HEK293 (cell line): Measurements from ENCODE around the gene RECQL.

Experiments
- CTCF ChIA-PET: fragments of 350-600 bp; formaldehyde crosslinking; extraction: SDS; loops from one replicate; lab custom pipeline; 2021; ENCODE audit warnings: antibody characterized with exemption; lab: Yijun Ruan, JAX
- POLR2A ChIA-PET: fragments of 300-600 bp; formaldehyde crosslinking; extraction: SDS; loops from one replicate; lab custom pipeline; 2020; ENCODE audit warnings: antibody characterized with exemption, inconsistent platforms; lab: Yijun Ruan, JAX
- H3K27ac ChIP-seq: fragments of 200-500 bp; sonication (Bioruptor generic); 2 replicates; pipeline ENCODE4 v1.5.1; 2014; ENCODE audit warnings: low read depth, low read length, control low read depth, inconsistent platforms; ENCODE audit errors: extremely low read depth
- H3K36me3 ChIP-seq, 2 experiments: fragments of 200-500 bp in 1 of 2; sonication (Bioruptor generic) in 1 of 2; 1 replicate in 1 of 2; 2 replicates in 1 of 2; pipeline ENCODE4 v1.5.1; 2014 to 2017; ENCODE audit warnings: inconsistent platforms in 2 of 2, low read length in 2 of 2; ENCODE audit not compliant: control insufficient read depth in 2 of 2, insufficient read depth in 1 of 2
- H3K4me1 ChIP-seq: fragments of 200-500 bp; sonication (Bioruptor generic); 2 replicates; pipeline ENCODE4 v1.5.1; 2014; ENCODE audit warnings: mild to moderate bottlenecking, low read length, inconsistent platforms; ENCODE audit not compliant: control insufficient read depth, insufficient read depth
- H3K4me3 ChIP-seq: 2 replicates; pipeline ENCODE4 v1.5.1; 2011; ENCODE audit warnings: low read depth, mild to moderate bottlenecking, control low read depth, low read length, moderate library complexity
- H3K9me3 ChIP-seq: fragments of 200-500 bp; sonication (Bioruptor generic); 2 replicates; pipeline ENCODE4 v1.5.1; 2014; ENCODE audit warnings: low read depth, low read length, inconsistent platforms; ENCODE audit not compliant: control insufficient read depth, insufficient read depth
- BCL11B ChIP-seq: fragments of 450-650 bp; formaldehyde crosslinking; IDR thresholded peaks from 2 replicates; pipeline ENCODE4 v1.5.1; 2016; ENCODE audit warnings: low read depth, missing biosample characterization, missing genetic modification characterization
- GLIS1 ChIP-seq: fragments of 450-650 bp; formaldehyde crosslinking; IDR thresholded peaks from 2 replicates; pipeline ENCODE4 v1.5.1; 2016; ENCODE audit warnings: missing biosample characterization, missing genetic modification characterization
- KLF1 ChIP-seq: fragments of 450-650 bp; formaldehyde crosslinking; IDR thresholded peaks from 2 replicates; pipeline ENCODE4 v1.5.1; 2016; ENCODE audit warnings: missing biosample characterization, missing genetic modification characterization
- KLF10 ChIP-seq: fragments of 450-650 bp; IDR thresholded peaks from 2 replicates; pipeline ENCODE4 v1.5.1; 2018; ENCODE audit warnings: missing biosample characterization, mild to moderate bottlenecking, missing genetic modification characterization
- KLF16 ChIP-seq: fragments of 450-650 bp; formaldehyde crosslinking; IDR thresholded peaks from 2 replicates; pipeline ENCODE4 v1.5.1; 2017; ENCODE audit warnings: missing biosample characterization, missing genetic modification characterization
- KLF7 ChIP-seq: fragments of 450-650 bp; formaldehyde crosslinking; IDR thresholded peaks from 2 replicates; pipeline ENCODE4 v1.5.1; 2016; ENCODE audit warnings: missing biosample characterization, missing genetic modification characterization, borderline replicate concordance
- MYNN ChIP-seq: fragments of 450-650 bp; formaldehyde crosslinking; IDR thresholded peaks from 2 replicates; pipeline ENCODE4 v1.5.1; 2016; ENCODE audit warnings: missing biosample characterization, missing genetic modification characterization, borderline replicate concordance
- PRDM1 ChIP-seq: fragments of 450-650 bp; formaldehyde crosslinking; IDR thresholded peaks from 2 replicates; pipeline ENCODE4; 2016; ENCODE audit warnings: missing biosample characterization, missing genetic modification characterization
- ZBTB11 ChIP-seq: fragments of 450-650 bp; formaldehyde crosslinking; conservative IDR thresholded peaks from 2 replicates; pipeline ENCODE4 v1.5.1; 2016; ENCODE audit warnings: low read depth, missing biosample characterization, missing genetic modification characterization
- ZBTB48 ChIP-seq: fragments of 450-650 bp; formaldehyde crosslinking; IDR thresholded peaks from 2 replicates; pipeline ENCODE4 v1.5.1; 2016; ENCODE audit warnings: missing biosample characterization, missing genetic modification characterization
- ZNF140 ChIP-seq: fragments of 450-650 bp; formaldehyde crosslinking; IDR thresholded peaks from 2 replicates; pipeline ENCODE4 v1.5.1; 2016; ENCODE audit warnings: missing biosample characterization, missing genetic modification characterization
- ZNF146 ChIP-seq: fragments of 450-650 bp; formaldehyde crosslinking; IDR thresholded peaks from 2 replicates; pipeline ENCODE4 v1.5.1; 2016; ENCODE audit warnings: missing biosample characterization, missing genetic modification characterization
- ZNF248 ChIP-seq: fragments of 450-650 bp; formaldehyde crosslinking; IDR thresholded peaks from 2 replicates; pipeline ENCODE4 v1.5.1; 2017; ENCODE audit warnings: missing biosample characterization, missing genetic modification characterization
- ZNF366 ChIP-seq: fragments of 450-650 bp; formaldehyde crosslinking; conservative IDR thresholded peaks from 2 replicates; pipeline ENCODE4 v1.5.1; 2016; ENCODE audit warnings: missing biosample characterization, missing genetic modification characterization
- ZNF416 ChIP-seq: fragments of 450-650 bp; formaldehyde crosslinking; IDR thresholded peaks from 2 replicates; pipeline ENCODE4 v1.5.1; 2016; ENCODE audit warnings: missing biosample characterization, missing genetic modification characterization
- ZNF513 ChIP-seq: fragments of 450-650 bp; IDR thresholded peaks from 2 replicates; pipeline ENCODE4 v1.5.1; 2018; ENCODE audit warnings: missing biosample characterization, missing genetic modification characterization
- ZNF707 ChIP-seq: fragments of 450-650 bp; formaldehyde crosslinking; IDR thresholded peaks from 2 replicates; pipeline ENCODE4 v1.5.1; 2016; ENCODE audit warnings: missing biosample characterization, missing genetic modification characterization
- ZNF76 ChIP-seq: fragments of 450-650 bp; formaldehyde crosslinking; IDR thresholded peaks from 2 replicates; pipeline ENCODE4; 2016; ENCODE audit warnings: low read depth, missing biosample characterization, missing genetic modification characterization, borderline replicate concordance
- ZNF785 ChIP-seq: fragments of 450-650 bp; formaldehyde crosslinking; IDR thresholded peaks from 2 replicates; pipeline ENCODE4 v1.5.1; 2016; ENCODE audit warnings: missing biosample characterization, missing genetic modification characterization
- ZNF830 ChIP-seq: fragments of 450-650 bp; IDR thresholded peaks from 2 replicates; pipeline ENCODE4 v1.5.0; 2018; ENCODE audit warnings: missing biosample characterization, missing genetic modification characterization, low read depth, mild to moderate bottlenecking, moderate library complexity
- TF ChIP-seq, protein P1 (sequence below): fragments of 450-650 bp; formaldehyde crosslinking; conservative IDR thresholded peaks from 2 replicates; pipeline ENCODE4 v1.5.1; 2016; ENCODE audit warnings: low read depth, missing biosample characterization, missing genetic modification characterization
- TF ChIP-seq, protein P2 (sequence below): fragments of 450-650 bp; formaldehyde crosslinking; IDR thresholded peaks from 2 replicates; pipeline ENCODE4 v1.5.1; 2016; ENCODE audit warnings: missing biosample characterization, missing genetic modification characterization
- TF ChIP-seq, protein P3 (sequence below): IDR thresholded peaks from 2 replicates; pipeline ENCODE4 v1.6.1; 2011; ENCODE audit warnings: mild to moderate bottlenecking, low read depth, low read length, borderline replicate concordance

Gene RECQL, protein sequence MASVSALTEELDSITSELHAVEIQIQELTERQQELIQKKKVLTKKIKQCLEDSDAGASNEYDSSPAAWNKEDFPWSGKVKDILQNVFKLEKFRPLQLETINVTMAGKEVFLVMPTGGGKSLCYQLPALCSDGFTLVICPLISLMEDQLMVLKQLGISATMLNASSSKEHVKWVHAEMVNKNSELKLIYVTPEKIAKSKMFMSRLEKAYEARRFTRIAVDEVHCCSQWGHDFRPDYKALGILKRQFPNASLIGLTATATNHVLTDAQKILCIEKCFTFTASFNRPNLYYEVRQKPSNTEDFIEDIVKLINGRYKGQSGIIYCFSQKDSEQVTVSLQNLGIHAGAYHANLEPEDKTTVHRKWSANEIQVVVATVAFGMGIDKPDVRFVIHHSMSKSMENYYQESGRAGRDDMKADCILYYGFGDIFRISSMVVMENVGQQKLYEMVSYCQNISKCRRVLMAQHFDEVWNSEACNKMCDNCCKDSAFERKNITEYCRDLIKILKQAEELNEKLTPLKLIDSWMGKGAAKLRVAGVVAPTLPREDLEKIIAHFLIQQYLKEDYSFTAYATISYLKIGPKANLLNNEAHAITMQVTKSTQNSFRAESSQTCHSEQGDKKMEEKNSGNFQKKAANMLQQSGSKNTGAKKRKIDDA

DNA sequence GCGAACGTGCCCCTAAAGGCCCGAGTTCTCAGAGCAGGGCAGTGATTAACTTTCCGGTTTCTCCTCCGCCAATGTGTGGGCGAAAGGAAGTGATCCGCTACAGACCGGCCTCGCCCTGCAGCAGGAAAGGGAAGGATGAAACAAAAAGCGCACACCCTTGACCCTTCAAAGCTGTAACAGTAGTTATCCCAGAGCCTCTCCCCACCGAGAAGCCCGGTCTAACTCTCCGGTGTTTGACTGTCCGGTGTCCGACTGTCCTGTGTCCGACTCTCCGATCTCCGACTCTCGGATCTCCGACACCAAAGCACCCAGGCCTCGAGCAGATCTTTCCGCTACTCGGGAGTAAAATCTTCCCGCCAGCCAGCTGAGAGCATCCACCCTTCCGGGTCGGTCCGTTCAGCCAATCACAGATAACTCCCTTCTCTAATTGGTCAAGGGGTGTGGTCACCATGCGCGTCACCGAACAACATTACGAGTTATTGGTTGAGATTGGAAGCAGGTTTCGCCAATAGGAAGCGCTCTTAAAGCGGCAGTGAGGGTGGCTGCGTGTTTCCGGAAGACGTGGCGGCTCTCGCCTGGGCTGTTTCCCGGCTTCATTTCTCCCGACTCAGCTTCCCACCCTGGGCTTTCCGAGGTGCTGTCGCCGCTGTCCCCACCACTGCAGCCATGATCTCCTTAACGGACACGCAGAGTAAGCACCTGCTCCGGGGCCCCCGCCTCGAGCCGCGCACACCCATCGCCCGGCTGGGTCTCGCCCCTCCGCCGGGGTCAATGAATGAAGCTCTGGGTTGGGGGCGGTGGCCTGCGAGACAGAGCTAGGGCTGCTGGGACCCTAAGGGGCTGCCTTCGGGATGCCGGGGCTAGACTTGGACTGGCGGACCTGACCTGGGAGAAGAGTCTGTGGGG is at the start of gene RECQL, which contains the start of gene GOLT1B:
RECQL (minus strand) TSS at position 378 of the 906 bp plus-strand sequence. CDS start 2,065 bp downstream, outside the sequence.
GOLT1B (plus strand) TSS at position 532 of the 906 bp plus-strand sequence; CDS start at position 667, 135 bp downstream.
- Histone ChIP-seq H3K27ac (peak within 1 kb of the TSS; percentile 81), H3K4me1 (peaks cover 11% of the 10 kb centered on the region), H3K36me3 (peaks cover 5 to 27% of the 10 kb centered on the region in 2 experiments; a peak in 2 of 3 replicates), H3K4me3 (peak within 1 kb of the TSS; percentile 85), H3K9me3 (no peaks in the 10 kb centered on the region)
- CTCF ChIA-PET, result interaction anchor here (0.6 to 1.0 kb wide), 2 partner anchors 149 to 253 kb away, joined by 4 to 5 read pairs; no protein-coding TSS in a partner anchor
- POLR2A ChIA-PET, result interaction anchor here (1.0 to 2.1 kb wide), 11 partner anchors 9 to 165 kb away, joined by 3 to 13 read pairs (median 4); partner anchors contain the start of genes LDHB, PYROXD1 and SPX
- TF ChIP-seq MYNN (no peak), ZNF513 (no peak), KLF10 (no peak), ZNF416 (no peak), ZNF830 (no peak), GLIS1 (tag by site-specific recombination) (no peak), ZNF146 (no peak), ZNF76 (tag by site-specific recombination) (peak; percentile 85), KLF7 (tag by site-specific recombination) (peak; percentile 92), ZNF785 (tag by site-specific recombination) (no peak), PRDM1 (tag by site-specific recombination) (peak; percentile 59), ZBTB48 (tag by site-specific recombination) (peak; percentile 77), ZNF248 (no peak), ZBTB11 (tag by site-specific recombination) (peak; percentile 94), KLF1 (peak; percentile 88), BCL11B (tag by site-specific recombination) (no peak), KLF16 (peak; percentile 62; the same call in 1 of the 2 replicates), ZNF707 (tag by site-specific recombination) (no peak), ZNF140 (tag by site-specific recombination) (no peak), ZNF366 (peak; percentile 78)
- TF ChIP-seq, protein P1, sequence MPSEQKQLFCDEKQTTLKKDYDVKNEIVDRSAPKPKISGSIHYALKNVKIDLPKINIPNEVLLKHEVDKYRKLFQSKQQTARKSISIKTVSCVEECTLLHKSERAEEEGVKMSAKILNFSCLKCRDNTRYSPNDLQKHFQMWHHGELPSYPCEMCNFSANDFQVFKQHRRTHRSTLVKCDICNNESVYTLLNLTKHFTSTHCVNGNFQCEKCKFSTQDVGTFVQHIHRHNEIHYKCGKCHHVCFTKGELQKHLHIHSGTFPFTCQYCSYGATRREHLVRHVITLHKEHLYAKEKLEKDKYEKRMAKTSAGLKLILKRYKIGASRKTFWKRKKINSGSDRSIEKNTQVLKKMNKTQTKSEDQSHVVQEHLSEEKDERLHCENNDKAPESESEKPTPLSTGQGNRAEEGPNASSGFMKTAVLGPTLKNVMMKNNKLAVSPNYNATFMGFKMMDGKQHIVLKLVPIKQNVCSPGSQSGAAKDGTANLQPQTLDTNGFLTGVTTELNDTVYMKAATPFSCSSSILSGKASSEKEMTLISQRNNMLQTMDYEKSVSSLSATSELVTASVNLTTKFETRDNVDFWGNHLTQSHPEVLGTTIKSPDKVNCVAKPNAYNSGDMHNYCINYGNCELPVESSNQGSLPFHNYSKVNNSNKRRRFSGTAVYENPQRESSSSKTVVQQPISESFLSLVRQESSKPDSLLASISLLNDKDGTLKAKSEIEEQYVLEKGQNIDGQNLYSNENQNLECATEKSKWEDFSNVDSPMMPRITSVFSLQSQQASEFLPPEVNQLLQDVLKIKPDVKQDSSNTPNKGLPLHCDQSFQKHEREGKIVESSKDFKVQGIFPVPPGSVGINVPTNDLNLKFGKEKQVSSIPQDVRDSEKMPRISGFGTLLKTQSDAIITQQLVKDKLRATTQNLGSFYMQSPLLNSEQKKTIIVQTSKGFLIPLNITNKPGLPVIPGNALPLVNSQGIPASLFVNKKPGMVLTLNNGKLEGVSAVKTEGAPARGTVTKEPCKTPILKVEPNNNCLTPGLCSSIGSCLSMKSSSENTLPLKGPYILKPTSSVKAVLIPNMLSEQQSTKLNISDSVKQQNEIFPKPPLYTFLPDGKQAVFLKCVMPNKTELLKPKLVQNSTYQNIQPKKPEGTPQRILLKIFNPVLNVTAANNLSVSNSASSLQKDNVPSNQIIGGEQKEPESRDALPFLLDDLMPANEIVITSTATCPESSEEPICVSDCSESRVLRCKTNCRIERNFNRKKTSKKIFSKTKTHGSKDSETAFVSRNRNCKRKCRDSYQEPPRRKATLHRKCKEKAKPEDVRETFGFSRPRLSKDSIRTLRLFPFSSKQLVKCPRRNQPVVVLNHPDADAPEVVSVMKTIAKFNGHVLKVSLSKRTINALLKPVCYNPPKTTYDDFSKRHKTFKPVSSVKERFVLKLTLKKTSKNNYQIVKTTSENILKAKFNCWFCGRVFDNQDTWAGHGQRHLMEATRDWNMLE (tag by site-specific recombination), result peak; percentile 65
- TF ChIP-seq, protein P2, sequence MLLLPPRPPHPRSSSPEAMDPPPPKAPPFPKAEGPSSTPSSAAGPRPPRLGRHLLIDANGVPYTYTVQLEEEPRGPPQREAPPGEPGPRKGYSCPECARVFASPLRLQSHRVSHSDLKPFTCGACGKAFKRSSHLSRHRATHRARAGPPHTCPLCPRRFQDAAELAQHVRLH (tag by site-specific recombination), result peak; percentile 68
- TF ChIP-seq, protein P3, sequence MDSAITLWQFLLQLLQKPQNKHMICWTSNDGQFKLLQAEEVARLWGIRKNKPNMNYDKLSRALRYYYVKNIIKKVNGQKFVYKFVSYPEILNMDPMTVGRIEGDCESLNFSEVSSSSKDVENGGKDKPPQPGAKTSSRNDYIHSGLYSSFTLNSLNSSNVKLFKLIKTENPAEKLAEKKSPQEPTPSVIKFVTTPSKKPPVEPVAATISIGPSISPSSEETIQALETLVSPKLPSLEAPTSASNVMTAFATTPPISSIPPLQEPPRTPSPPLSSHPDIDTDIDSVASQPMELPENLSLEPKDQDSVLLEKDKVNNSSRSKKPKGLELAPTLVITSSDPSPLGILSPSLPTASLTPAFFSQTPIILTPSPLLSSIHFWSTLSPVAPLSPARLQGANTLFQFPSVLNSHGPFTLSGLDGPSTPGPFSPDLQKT, result 0 out of 2 replicates have a peak, but pooled peaks have one; percentile 58
